Measurements from ENCODE around the gene ENO1. TPM values are rescaled to one million over a fixed set of nuclear protein-coding genes. Genes with fewer than 3 reads are reported as not detected.
A peak's percentile ranks its signal among the peaks of the same experiment; 100 is the strongest.

ENO1 gene
- total and polyA plus RNA-seq, 7 donors = 265 to 968 (median 324) TPM

DNA sequence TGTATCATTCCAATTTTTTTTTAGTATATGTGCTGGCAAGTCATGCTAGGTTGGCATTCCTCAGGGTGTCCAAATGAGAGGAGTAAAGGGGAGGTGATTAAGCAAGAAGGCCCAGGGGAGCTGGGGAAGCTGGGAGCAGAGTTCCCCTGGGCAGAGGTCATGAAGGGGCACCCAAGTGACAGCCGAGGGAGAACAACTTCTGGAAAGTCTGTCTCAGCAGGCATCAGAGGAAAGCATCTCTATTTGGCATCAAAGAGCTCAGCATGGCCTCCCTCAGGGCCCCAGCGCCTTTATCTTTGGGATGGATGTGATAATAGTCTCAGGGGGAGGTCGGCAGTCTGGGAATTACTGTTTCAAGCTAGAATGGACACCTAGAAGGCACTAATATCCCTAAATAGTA lies 5.0 kb upstream of the ENO1 start:
- Histone ChIP-seq H3K27me3 (no peaks in the 10 kb centered on the region), H3K4me1 (peaks cover 0 to 19% (median 18%) of the 10 kb centered on the region in 4 donors), H3K9me3 (no peaks in the 10 kb centered on the region), H3K4me3 (no peak overlapping the region), H3K36me3 (no peaks in the 10 kb centered on the region), H3K27ac (no peak overlapping the region)
- WGBS, 2 donors = 61% methylated on average over 3 of the region's 3 CpGs
- intact Hi-C loops (cut with DNase I) = no loop called here
- TF ChIP-seq POLR2AphosphoS5 (IDR thresholded peaks at IDR 0.05) (no peak), EP300 (IDR thresholded peaks at IDR 0.05) (no peak), POLR2A (IDR thresholded peaks at IDR 0.05) (no peak)
- TF ChIP-seq, protein P1, sequence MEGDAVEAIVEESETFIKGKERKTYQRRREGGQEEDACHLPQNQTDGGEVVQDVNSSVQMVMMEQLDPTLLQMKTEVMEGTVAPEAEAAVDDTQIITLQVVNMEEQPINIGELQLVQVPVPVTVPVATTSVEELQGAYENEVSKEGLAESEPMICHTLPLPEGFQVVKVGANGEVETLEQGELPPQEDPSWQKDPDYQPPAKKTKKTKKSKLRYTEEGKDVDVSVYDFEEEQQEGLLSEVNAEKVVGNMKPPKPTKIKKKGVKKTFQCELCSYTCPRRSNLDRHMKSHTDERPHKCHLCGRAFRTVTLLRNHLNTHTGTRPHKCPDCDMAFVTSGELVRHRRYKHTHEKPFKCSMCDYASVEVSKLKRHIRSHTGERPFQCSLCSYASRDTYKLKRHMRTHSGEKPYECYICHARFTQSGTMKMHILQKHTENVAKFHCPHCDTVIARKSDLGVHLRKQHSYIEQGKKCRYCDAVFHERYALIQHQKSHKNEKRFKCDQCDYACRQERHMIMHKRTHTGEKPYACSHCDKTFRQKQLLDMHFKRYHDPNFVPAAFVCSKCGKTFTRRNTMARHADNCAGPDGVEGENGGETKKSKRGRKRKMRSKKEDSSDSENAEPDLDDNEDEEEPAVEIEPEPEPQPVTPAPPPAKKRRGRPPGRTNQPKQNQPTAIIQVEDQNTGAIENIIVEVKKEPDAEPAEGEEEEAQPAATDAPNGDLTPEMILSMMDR (IDR thresholded peaks at IDR 0.05) = no peak
- DNase-seq = no peak

DNA sequence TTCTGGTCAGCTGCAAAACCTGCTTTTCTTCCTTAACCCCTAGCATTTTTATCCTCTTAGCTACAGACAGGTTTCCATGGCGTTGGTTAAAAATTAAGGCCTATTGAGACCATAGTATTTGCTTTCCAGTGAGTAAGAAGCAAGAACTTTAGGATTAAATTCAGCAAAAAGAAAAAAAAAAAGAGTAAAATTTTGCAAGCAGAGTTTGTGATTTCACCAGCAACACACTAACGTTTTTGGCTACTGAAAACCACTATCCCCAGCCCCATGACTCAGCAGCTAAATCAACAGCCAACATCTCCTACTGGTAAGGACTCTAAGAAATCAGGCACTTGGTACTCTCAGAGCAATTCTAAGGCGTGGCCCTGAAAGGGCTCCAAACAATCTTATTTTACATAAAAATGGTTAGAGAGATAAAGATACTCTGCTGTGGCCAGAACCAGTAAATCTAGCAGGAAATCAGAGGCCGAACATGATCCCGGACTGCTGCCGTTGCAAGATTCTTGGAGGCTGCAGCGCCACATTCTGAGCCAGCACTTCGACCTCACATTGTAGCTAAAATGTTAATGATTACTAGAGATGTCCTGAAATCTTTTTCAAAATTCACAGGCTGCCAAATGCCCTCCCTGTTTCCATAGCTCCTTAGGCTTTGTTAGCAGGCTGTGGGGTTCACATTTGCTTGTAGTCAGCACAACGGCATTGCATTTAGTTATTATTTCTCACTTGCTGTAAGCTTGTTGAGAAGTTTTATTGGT lies 1.6 kb upstream of the ENO1 start:
- Histone ChIP-seq H3K4me1 (peaks cover 0 to 43% (median 41%) of the 10 kb centered on the region in 4 donors), H3K9me3 (no peaks in the 10 kb centered on the region), H3K27me3 (no peaks in the 10 kb centered on the region), H3K4me3 (peak overlapping the region in 1 of 4 donors; percentile 65), H3K27ac (peak overlapping the region; percentile 94 to 100 (median 98)), H3K36me3 (no peaks in the 10 kb centered on the region)
- peak; percentile 83 for DNase-seq
- intact Hi-C loops (cut with DNase I) = loop anchor here (2.0 to 10.0 kb wide), 2 partner anchors 63 to 905 kb away; partner anchors contain the start of gene RERE
- no peak for TF ChIP-seq EP300 (IDR thresholded peaks at IDR 0.05)
- peak in 2 of 4 donors; percentile 22 to 56 for TF ChIP-seq POLR2AphosphoS5 (IDR thresholded peaks at IDR 0.05)
- 10 to 32% methylated on average over 9 of the region's 9 CpGs for WGBS, 2 donors

DNA sequence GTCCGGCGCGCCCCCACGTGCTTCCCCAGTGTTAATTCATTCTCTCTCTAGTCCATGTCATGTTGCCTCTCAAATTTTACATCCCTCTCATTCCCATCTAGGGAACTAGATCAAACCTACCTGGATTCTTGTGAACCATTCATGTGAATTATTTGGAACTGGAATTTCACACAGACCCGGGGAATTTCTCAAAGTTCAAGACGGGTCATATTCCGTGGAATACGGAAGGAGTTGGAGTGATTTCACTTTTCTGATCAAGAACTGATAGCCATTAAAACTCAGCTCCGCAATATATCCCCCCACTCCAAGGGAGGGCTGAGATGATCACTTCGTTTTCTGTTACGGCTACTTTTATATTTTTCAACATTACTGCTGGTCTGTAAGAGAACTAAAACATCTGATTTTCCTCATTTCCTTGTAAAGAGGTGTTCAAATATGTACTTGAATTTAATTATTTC lies 1.0 kb upstream of the ENO1 start:
- Histone ChIP-seq H3K4me3 (peak overlapping the region; percentile 65 to 95 (median 83)), H3K27me3 (no peaks in the 10 kb centered on the region), H3K9me3 (no peaks in the 10 kb centered on the region), H3K36me3 (no peaks in the 10 kb centered on the region), H3K4me1 (peaks cover 0 to 49% (median 47%) of the 10 kb centered on the region in 4 donors), H3K27ac (peak overlapping the region; percentile 94 to 100 (median 98))
- DNase-seq = no peak
- TF ChIP-seq EP300 (IDR thresholded peaks at IDR 0.05) = no peak
- TF ChIP-seq POLR2AphosphoS5 (IDR thresholded peaks at IDR 0.05) = no peak
- no peak for TF ChIP-seq POLR2A (IDR thresholded peaks at IDR 0.05)
- TF ChIP-seq, protein P1 (IDR thresholded peaks at IDR 0.05) = no peak
- intact Hi-C loops (cut with DNase I) = loop anchor here (2.0 to 10.0 kb wide), 2 partner anchors 63 to 905 kb away; partner anchors contain the start of gene RERE
- WGBS, 2 donors = 27 to 29% methylated on average over 11 of the region's 11 CpGs

GRCh38 chr1:8878698-8879463 lies 395 bp upstream of the ENO1 start:
- no peaks in the 10 kb centered on the region for H3K9me3 ChIP-seq
- TF ChIP-seq, protein P1 (IDR thresholded peaks at IDR 0.05) = no peak
- TF ChIP-seq EP300 (IDR thresholded peaks at IDR 0.05) (peak in 1 of 4 donors; percentile 22), POLR2A (IDR thresholded peaks at IDR 0.05) (no peak), POLR2AphosphoS5 (IDR thresholded peaks at IDR 0.05) (peak in 2 of 4 donors; percentile 80 to 86)
- H3K36me3 ChIP-seq = peaks cover 0 to 4% (median 2%) of the 10 kb centered on the region in 4 donors
- no peaks in the 10 kb centered on the region for H3K27me3 ChIP-seq
- peak overlapping the region; percentile 94 to 100 (median 98) for H3K27ac ChIP-seq
- intact Hi-C loops (cut with DNase I) = loop anchor here (2.0 to 10.0 kb wide), 2 partner anchors 62 to 904 kb away; partner anchors contain the start of gene RERE
- peaks cover 0 to 55% (median 52%) of the 10 kb centered on the region in 4 donors for H3K4me1 ChIP-seq
- DNase-seq = peak; percentile 99
- WGBS, 2 donors = 0 to 1% methylated on average over 82 of the region's 82 CpGs
- H3K4me3 ChIP-seq = peak overlapping the region; percentile 65 to 95 (median 83)

Data from sigmoid colon (tissue), 7 donors.